PC-3 (cell line): ENCODE data around the gene C12orf50. TPM values are rescaled to one million over a fixed set of nuclear protein-coding genes. Genes with fewer than 3 reads are reported as not detected.

Experiments
- ATAC-seq: fragments of 200-7000 bp; cut with Tn5 transposase; 2 replicates; pipeline ENCODE4 v1.9.1; 2020; ENCODE audit warnings: mild to moderate bottlenecking, moderate library complexity
- BruUV-seq: library from RNA; stranded (reverse); fragments of 400-500 nt; replicated peaks from 2 replicates; lab custom pipeline; 2021; lab: Mats Ljungman, UMichigan
- CTCF ChIA-PET: fragments of 300-600 bp; sonication (Branson Sonifier 250); formaldehyde crosslinking; loops from one replicate; lab custom pipeline; 2022; ENCODE audit warnings: antibody characterized with exemption; lab: Charles Lee
- POLR2A ChIA-PET: fragments of 300-600 bp; sonication (Branson Sonifier 250); formaldehyde crosslinking; loops from one replicate; lab custom pipeline; 2022; ENCODE audit warnings: antibody characterized with exemption; ENCODE audit not compliant: unreplicated experiment; lab: Charles Lee
- DNase-seq: peaks from one replicate; pipeline ENCODE4 v3.0.0-alpha.2; 2015
- H2AFZ ChIP-seq: fragments of 300-600 bp; sonication (generic); 2 replicates; pipeline ENCODE4 v1.6.0; 2016; ENCODE audit warnings: antibody characterized with exemption, low read length
- H3F3A ChIP-seq: fragments of 300-600 bp; sonication (generic); one replicate; pipeline ENCODE4 v1.6.0; 2017; ENCODE audit warnings: antibody characterized with exemption, low read length, control low read depth, mild to moderate bottlenecking; ENCODE audit not compliant: unreplicated experiment
- H3K27ac ChIP-seq: fragments of 300-600 bp; sonication (generic); 2 replicates; pipeline ENCODE4 v1.5.1; 2016; ENCODE audit warnings: mild to moderate bottlenecking, low read length
- H3K27me3 ChIP-seq: fragments of 300-600 bp; sonication (generic); 2 replicates; pipeline ENCODE4 v1.6.1; 2016; ENCODE audit warnings: low read length, mixed read lengths
- H3K36me3 ChIP-seq: fragments of 300-600 bp; sonication (generic); 2 replicates; pipeline ENCODE4 v1.6.1; 2016; ENCODE audit warnings: low read depth, mixed run types, low read length, mixed read lengths
- H3K4me1 ChIP-seq: fragments of 300-600 bp; sonication (generic); 2 replicates; pipeline ENCODE4 v1.5.1; 2016; ENCODE audit warnings: low read length; ENCODE audit not compliant: insufficient read depth
- H3K4me2 ChIP-seq: fragments of 300-600 bp; sonication (generic); 2 replicates; pipeline ENCODE4 v1.6.0; 2016; ENCODE audit warnings: low read length
- H3K4me3 ChIP-seq: fragments of 300-600 bp; sonication (generic); 2 replicates; pipeline ENCODE4 v1.5.1; 2016; ENCODE audit warnings: mild to moderate bottlenecking, low read length, mixed read lengths
- H3K79me2 ChIP-seq: fragments of 300-600 bp; sonication (generic); 2 replicates; pipeline ENCODE4 v1.6.1; 2017; ENCODE audit warnings: low read length, mixed read lengths
- H3K9ac ChIP-seq: fragments of 300-600 bp; sonication (generic); 2 replicates; pipeline ENCODE4 v1.6.0; 2016; ENCODE audit warnings: mild to moderate bottlenecking, low read length
- H3K9me2 ChIP-seq: fragments of 300-600 bp; sonication (generic); replicated peaks from 2 replicates; pipeline ENCODE4 v1.6.1; 2016; ENCODE audit warnings: mixed run types, low read length, mixed read lengths
- H3K9me3 ChIP-seq: fragments of 300-600 bp; sonication (generic); 2 replicates; pipeline ENCODE4 v1.6.1; 2016; ENCODE audit warnings: low read length, mixed read lengths
- H4K20me1 ChIP-seq: fragments of 300-600 bp; sonication (generic); 2 replicates; pipeline ENCODE4 v1.6.1; 2016; ENCODE audit warnings: low read length, mixed read lengths
- CTCF ChIP-seq: fragments of 300-600 bp; sonication (generic); conservative IDR thresholded peaks from 2 replicates; pipeline ENCODE4 v1.5.1; 2017; ENCODE audit warnings: antibody characterized with exemption, low read depth, mild to moderate bottlenecking, low read length
- EZH2 ChIP-seq: fragments of 300-600 bp; sonication (generic); IDR thresholded peaks from one replicate; pipeline ENCODE4 v1.6.1; 2017; ENCODE audit warnings: antibody characterized with exemption, mild to moderate bottlenecking, low read length; ENCODE audit not compliant: unreplicated experiment
- EZH2phosphoT487 ChIP-seq: fragments of 300-600 bp; sonication (generic); IDR thresholded peaks from 2 replicates; pipeline ENCODE4 v1.6.1; 2018; ENCODE audit warnings: mild to moderate bottlenecking, antibody characterized with exemption, low read length, borderline replicate concordance
- intact Hi-C: fragments of 100-400 bp; cut with micrococcal nuclease; formaldehyde crosslinking; loops from 2 replicates; pipeline ENCODE4 v1.9.0; 2023
- total RNA-seq: library from RNA; depleted of rRNA; stranded (reverse); fragments of >200 nt; gene quantifications from 2 replicates; pipeline ENCODE4 v1.2.3, GENCODE V29; 2014; rRNA removed

C12orf50 gene
- total RNA-seq, 1 experiment from 2014 or later: not detected

GRCh38 chr12:87931812-87932211, 97.4 kb downstream of the C12orf50 start:
- no peak overlapping the region for H3K4me3 ChIP-seq
- H2AFZ ChIP-seq: no peak overlapping the region
- H3K36me3 ChIP-seq: no peaks in the 10 kb centered on the region
- no peak overlapping the region for H3K4me2 ChIP-seq
- no peaks in the 10 kb centered on the region for H3K27me3 ChIP-seq
- H3K9ac ChIP-seq: no peak overlapping the region
- H3K9me3 ChIP-seq: no peaks in the 10 kb centered on the region
- no peaks in the 10 kb centered on the region for H4K20me1 ChIP-seq
- H3K9me2 ChIP-seq: no peaks in the 10 kb centered on the region
- ATAC-seq (no peak), DNase-seq (peak; percentile 11)
- POLR2A ChIA-PET: no interaction called here
- intact Hi-C loops: no loop called here
- no peak overlapping the region for H3K27ac ChIP-seq
- H3F3A ChIP-seq: no peaks in the 10 kb centered on the region
- H3K4me1 ChIP-seq: 0 out of 2 replicates have a peak, but pooled peaks cover 7% of the 10 kb centered on the region
- H3K79me2 ChIP-seq: no peaks in the 10 kb centered on the region
- BruUV-seq: no TSS peak
- no peak for TF ChIP-seq EZH2phosphoT487
- TF ChIP-seq EZH2: no peak
- TF ChIP-seq CTCF: no peak
- CTCF ChIA-PET: no interaction called here

- intact Hi-C loops: no loop called here
- DNase-seq (no peak), ATAC-seq (no peak)
- Histone ChIP-seq H3K4me1 (0 out of 2 replicates have a peak, but pooled peaks cover 7% of the 10 kb centered on the region), H3K36me3 (no peaks in the 10 kb centered on the region), H3F3A (no peaks in the 10 kb centered on the region), H3K9ac (no peak overlapping the region), H3K27me3 (no peaks in the 10 kb centered on the region), H3K4me3 (no peak overlapping the region), H3K79me2 (no peaks in the 10 kb centered on the region), H3K27ac (no peak overlapping the region), H3K9me3 (no peaks in the 10 kb centered on the region), H3K4me2 (no peak overlapping the region), H4K20me1 (no peaks in the 10 kb centered on the region), H2AFZ (no peak overlapping the region), H3K9me2 (no peaks in the 10 kb centered on the region)
- TF ChIP-seq CTCF: no peak
- TF ChIP-seq EZH2: no peak
- no peak for TF ChIP-seq EZH2phosphoT487
- ChIA-PET CTCF (no interaction called here), POLR2A (no interaction called here)
- BruUV-seq: no TSS peak
Observed at GRCh38 chr12:87930627-87931026, 98.6 kb downstream of the C12orf50 start.

Other genes starting within 250 kb of the C12orf50 start
- gene CEP290, start 112.7 kb upstream of the C12orf50 start, total RNA-seq: 9.7 and 16.1 TPM in 2 replicates
- gene TMTC3, start 112.9 kb upstream of the C12orf50 start, total RNA-seq: 10.0 and 11.4 TPM in 2 replicates